Breast epithelium (tissue), 3 donors: ENCODE measurements around the gene PLD3.

Experiments
- POLR2A ChIP-seq: fragments of 450-650 bp; IDR thresholded peaks from one replicate; pipeline ENCODE4 v1.6.1; 2016; ENCODE audit warnings: antibody characterized with exemption, mild to moderate bottlenecking, moderate library complexity
- TF ChIP-seq, protein P1 (sequence below), 3 donors: fragments of 450-650 bp; IDR thresholded peaks; one replicate each; pipeline ENCODE4 v1.5.1; 2016 to 2017; ENCODE audit warnings: antibody characterized with exemption in 3 of 3, mild to moderate bottlenecking in 3 of 3, moderate library complexity in 3 of 3

DNA sequence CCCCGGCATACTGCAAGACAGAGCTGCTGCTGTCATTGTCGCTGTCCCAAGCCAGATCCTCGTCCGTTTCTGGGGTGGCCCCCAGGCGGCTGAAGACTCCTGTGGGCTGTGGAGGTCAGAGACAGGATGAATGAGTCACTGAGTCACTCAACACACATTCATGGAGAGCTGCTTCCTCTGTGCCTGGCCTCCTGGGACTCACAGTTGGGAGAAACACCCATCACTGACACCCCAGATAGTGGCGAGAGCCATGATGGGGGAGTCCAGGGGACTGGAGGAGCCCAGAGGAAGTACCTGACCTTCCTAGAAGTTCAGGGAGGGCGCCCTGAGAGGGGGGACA is 26.3 kb upstream of the PLD3 start:
- TF ChIP-seq, protein P1, sequence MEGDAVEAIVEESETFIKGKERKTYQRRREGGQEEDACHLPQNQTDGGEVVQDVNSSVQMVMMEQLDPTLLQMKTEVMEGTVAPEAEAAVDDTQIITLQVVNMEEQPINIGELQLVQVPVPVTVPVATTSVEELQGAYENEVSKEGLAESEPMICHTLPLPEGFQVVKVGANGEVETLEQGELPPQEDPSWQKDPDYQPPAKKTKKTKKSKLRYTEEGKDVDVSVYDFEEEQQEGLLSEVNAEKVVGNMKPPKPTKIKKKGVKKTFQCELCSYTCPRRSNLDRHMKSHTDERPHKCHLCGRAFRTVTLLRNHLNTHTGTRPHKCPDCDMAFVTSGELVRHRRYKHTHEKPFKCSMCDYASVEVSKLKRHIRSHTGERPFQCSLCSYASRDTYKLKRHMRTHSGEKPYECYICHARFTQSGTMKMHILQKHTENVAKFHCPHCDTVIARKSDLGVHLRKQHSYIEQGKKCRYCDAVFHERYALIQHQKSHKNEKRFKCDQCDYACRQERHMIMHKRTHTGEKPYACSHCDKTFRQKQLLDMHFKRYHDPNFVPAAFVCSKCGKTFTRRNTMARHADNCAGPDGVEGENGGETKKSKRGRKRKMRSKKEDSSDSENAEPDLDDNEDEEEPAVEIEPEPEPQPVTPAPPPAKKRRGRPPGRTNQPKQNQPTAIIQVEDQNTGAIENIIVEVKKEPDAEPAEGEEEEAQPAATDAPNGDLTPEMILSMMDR (IDR thresholded peaks at IDR 0.05) = no peak
- no peak for TF ChIP-seq POLR2A
